ENCODE data around the gene ABLIM1. TPM values are rescaled to one million over a fixed set of nuclear protein-coding genes. Genes with fewer than 3 reads are reported as not detected.

The ABLIM1 gene
- total and polyA plus RNA-seq, 2 of the 13 experiments (the other 11 are each of a cell fraction or from before 2014, with no cell fraction given), result 59.4 to 92.7 TPM

- H3K4me1 ChIP-seq (ENCODE audit: insufficient read depth, low read length), result no peaks in the 10 kb centered on the region
- no peak overlapping the region for H3K4me3 ChIP-seq (replicated peaks in 1 of 3; ENCODE audit: insufficient read depth in 1 of 3, low read depth in 2 of 3, low read length in 3 of 3)
- POLR2A ChIA-PET, result no interaction called here
- H3K9ac ChIP-seq (ENCODE audit: insufficient read depth, low read depth, low read length), result no peak overlapping the region
- no peak overlapping the region for H3K27ac ChIP-seq (ENCODE audit: extremely low read length, insufficient read depth, low read length)
- FAIRE-seq (no peak), ATAC-seq (no peak), DNase-seq (ENCODE audit: low spot score) (no peak)
- H4K20me1 ChIP-seq (ENCODE audit: insufficient read depth, low read length), result no peaks in the 10 kb centered on the region
- no peaks in the 10 kb centered on the region for H3K27me3 ChIP-seq (ENCODE audit: control insufficient read depth in 1 of 2, insufficient read depth in 2 of 2, low read length in 2 of 2)
- H3K79me2 ChIP-seq (ENCODE audit: insufficient read depth, low read length), result no peaks in the 10 kb centered on the region
- no peak overlapping the region for H3K4me2 ChIP-seq (ENCODE audit: low read depth, low read length)
- CTCF ChIA-PET (ENCODE audit: low intra/inter-chr PET ratio, low total read pairs), result no interaction called here
- no peaks in the 10 kb centered on the region for H3K36me3 ChIP-seq (replicated peaks in 1 of 2; ENCODE audit: control insufficient read depth in 1 of 2, insufficient read depth in 2 of 2, low read length in 2 of 2)
- intact Hi-C loops (cut with micrococcal nuclease; ENCODE audit: unreplicated experiment), result no loop called here
- 70% methylated on average over 2 of the region's 2 CpGs for WGBS (ENCODE audit: low lambda C conversion rate)
- in situ Hi-C loops (cut with HindIII; ENCODE audit: extremely low pct_ligation_motif_present, low pct_unique_long_range_greater_than_20kb), result no loop called here
- no TSS peak for BruUV-seq (replicated peaks)
- H2AFZ ChIP-seq (ENCODE audit: low read length), result no peak overlapping the region
- H3K9me3 ChIP-seq (ENCODE audit: low read length), result no peaks in the 10 kb centered on the region
- TF ChIP-seq, protein P1, sequence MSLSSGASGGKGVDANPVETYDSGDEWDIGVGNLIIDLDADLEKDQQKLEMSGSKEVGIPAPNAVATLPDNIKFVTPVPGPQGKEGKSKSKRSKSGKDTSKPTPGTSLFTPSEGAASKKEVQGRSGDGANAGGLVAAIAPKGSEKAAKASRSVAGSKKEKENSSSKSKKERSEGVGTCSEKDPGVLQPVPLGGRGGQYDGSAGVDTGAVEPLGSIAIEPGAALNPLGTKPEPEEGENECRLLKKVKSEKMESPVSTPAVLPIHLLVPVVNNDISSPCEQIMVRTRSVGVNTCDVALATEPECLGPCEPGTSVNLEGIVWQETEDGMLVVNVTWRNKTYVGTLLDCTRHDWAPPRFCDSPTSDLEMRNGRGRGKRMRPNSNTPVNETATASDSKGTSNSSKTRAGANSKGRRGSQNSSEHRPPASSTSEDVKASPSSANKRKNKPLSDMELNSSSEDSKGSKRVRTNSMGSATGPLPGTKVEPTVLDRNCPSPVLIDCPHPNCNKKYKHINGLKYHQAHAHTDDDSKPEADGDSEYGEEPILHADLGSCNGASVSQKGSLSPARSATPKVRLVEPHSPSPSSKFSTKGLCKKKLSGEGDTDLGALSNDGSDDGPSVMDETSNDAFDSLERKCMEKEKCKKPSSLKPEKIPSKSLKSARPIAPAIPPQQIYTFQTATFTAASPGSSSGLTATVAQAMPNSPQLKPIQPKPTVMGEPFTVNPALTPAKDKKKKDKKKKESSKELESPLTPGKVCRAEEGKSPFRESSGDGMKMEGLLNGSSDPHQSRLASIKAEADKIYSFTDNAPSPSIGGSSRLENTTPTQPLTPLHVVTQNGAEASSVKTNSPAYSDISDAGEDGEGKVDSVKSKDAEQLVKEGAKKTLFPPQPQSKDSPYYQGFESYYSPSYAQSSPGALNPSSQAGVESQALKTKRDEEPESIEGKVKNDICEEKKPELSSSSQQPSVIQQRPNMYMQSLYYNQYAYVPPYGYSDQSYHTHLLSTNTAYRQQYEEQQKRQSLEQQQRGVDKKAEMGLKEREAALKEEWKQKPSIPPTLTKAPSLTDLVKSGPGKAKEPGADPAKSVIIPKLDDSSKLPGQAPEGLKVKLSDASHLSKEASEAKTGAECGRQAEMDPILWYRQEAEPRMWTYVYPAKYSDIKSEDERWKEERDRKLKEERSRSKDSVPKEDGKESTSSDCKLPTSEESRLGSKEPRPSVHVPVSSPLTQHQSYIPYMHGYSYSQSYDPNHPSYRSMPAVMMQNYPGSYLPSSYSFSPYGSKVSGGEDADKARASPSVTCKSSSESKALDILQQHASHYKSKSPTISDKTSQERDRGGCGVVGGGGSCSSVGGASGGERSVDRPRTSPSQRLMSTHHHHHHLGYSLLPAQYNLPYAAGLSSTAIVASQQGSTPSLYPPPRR (CRISPR knock-in tag; IDR thresholded peaks at IDR 0.05; ENCODE audit: borderline replicate concordance), result no peak
- TF ChIP-seq ZNF7 (CRISPR knock-in tag; IDR thresholded peaks at IDR 0.05), result no peak
- TF ChIP-seq MXD4 (CRISPR knock-in tag; IDR thresholded peaks at IDR 0.05), result no peak
- TF ChIP-seq ZNF383 (CRISPR knock-in tag; IDR thresholded peaks at IDR 0.05; ENCODE audit: borderline replicate concordance), result no peak
- no peak for TF ChIP-seq ZBED4 (CRISPR knock-in tag; IDR thresholded peaks at IDR 0.05; ENCODE audit: borderline replicate concordance)
- TF ChIP-seq ZSCAN31 (CRISPR knock-in tag; IDR thresholded peaks at IDR 0.05; ENCODE audit: low read depth), result no peak
- no peak for TF ChIP-seq ZNF274 (CRISPR knock-in tag; IDR thresholded peaks at IDR 0.05)
- TF ChIP-seq, protein P2, sequence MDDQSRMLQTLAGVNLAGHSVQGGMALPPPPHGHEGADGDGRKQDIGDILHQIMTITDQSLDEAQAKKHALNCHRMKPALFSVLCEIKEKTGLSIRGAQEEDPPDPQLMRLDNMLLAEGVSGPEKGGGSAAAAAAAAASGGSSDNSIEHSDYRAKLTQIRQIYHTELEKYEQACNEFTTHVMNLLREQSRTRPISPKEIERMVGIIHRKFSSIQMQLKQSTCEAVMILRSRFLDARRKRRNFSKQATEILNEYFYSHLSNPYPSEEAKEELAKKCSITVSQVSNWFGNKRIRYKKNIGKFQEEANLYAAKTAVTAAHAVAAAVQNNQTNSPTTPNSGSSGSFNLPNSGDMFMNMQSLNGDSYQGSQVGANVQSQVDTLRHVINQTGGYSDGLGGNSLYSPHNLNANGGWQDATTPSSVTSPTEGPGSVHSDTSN (CRISPR knock-in tag; IDR thresholded peaks at IDR 0.05; ENCODE audit: borderline replicate concordance), result no peak
- TF ChIP-seq, protein P3, sequence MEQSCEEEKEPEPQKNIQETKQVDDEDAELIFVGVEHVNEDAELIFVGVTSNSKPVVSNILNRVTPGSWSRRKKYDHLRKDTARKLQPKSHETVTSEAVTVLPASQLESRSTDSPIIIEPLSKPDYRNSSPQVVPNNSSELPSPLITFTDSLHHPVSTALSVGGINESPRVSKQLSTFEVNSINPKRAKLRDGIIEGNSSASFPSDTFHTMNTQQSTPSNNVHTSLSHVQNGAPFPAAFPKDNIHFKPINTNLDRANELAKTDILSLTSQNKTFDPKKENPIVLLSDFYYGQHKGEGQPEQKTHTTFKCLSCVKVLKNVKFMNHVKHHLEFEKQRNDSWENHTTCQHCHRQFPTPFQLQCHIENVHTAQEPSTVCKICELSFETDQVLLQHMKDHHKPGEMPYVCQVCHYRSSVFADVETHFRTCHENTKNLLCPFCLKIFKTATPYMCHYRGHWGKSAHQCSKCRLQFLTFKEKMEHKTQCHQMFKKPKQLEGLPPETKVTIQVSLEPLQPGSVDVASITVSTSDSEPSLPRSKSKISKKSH (CRISPR knock-in tag; IDR thresholded peaks at IDR 0.05; ENCODE audit: borderline replicate concordance), result no peak
Measured at GRCh38 chr10:114576132-114576487, 82.0 kb downstream of the ABLIM1 start.

All from HepG2 (cell line).